ENCODE measurements around the gene COL15A1.

Gene COL15A1

DNA sequence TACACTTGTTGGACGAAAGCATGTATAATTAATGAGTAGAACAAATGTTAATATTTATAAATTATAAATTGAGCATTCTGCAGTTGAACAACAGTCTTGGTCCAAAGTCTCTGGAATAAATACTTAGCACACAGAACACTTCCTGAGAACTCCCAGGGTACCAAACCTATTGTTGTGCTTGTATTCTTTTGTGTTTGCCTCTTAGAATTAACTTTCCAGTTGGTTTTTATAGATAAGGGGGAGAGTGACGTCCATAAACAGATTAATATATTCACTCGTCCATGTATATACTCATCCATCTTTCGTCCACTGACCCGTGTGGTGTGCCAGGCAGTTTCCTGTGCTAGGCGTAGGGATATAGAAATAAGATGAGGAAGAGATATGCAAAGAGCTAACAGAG lies 98.9 kb downstream of the COL15A1 start:
- peaks cover 8% of the 10 kb centered on the region for H3K36me3 ChIP-seq (ENCODE audit: control insufficient read depth, insufficient read depth, low read length)
- no peak overlapping the region for H3K27ac ChIP-seq (ENCODE audit: low read depth, low read length)
- H3K4me3 ChIP-seq (ENCODE audit: low read length) = no peak overlapping the region
- H3K4me1 ChIP-seq (ENCODE audit: control insufficient read depth, insufficient read depth, low read length) = peaks cover 10% of the 10 kb centered on the region
- H3K9ac ChIP-seq (ENCODE audit: low read length) = no peak overlapping the region
- no peaks in the 10 kb centered on the region for H3K27me3 ChIP-seq (ENCODE audit: control insufficient read depth, insufficient read depth, low read length)

DNA sequence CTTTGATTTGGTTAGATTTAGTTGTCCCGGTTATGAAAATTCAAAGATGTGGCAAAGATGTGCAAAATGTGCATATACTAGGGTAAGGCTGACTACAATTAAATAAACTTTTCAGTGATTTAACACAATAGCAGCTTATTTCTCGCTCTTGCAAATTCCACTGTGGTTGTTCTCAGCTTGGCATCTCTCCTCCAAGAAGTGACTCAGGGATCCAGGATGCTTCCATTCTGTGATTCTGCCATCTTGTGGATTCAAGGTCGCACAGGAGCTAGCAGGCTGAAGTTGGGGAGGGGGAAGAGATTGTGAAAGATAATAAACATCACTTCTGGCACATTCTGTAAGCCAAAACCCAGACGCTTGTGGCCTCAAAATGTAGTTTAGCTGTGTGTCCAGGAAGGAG lies 101.1 kb downstream of the COL15A1 start:
- Histone ChIP-seq H3K4me3 (ENCODE audit: low read length) (no peak overlapping the region), H3K27ac (ENCODE audit: low read depth, low read length) (no peak overlapping the region), H3K36me3 (ENCODE audit: control insufficient read depth, insufficient read depth, low read length) (peaks cover 8% of the 10 kb centered on the region), H3K27me3 (ENCODE audit: control insufficient read depth, insufficient read depth, low read length) (no peaks in the 10 kb centered on the region), H3K4me1 (ENCODE audit: control insufficient read depth, insufficient read depth, low read length) (peaks cover 10% of the 10 kb centered on the region), H3K9ac (ENCODE audit: low read length) (no peak overlapping the region)

DNA sequence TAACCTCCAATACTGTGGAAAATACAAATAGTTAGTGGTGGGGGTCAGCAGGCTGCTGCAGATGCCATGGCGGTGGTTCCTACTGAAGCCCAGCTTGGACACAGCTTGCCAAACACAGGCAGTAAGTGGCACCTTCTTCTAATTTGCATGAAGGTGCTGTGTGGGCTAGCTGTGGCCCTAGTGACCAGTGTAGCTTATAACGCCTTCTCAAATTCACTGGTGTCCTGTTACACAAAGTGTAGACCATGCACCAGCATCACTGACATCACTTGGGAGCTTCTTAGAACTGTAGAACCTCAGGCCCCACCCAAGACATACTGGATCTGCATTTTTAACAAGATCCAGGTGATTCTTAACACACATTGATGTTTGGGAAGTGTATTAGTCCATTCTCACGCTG lies 102.4 kb downstream of the COL15A1 start:
- peaks cover 10% of the 10 kb centered on the region for H3K4me1 ChIP-seq (ENCODE audit: control insufficient read depth, insufficient read depth, low read length)
- no peak overlapping the region for H3K9ac ChIP-seq (ENCODE audit: low read length)
- H3K27ac ChIP-seq (ENCODE audit: low read depth, low read length) = peak overlapping the region; percentile 70
- H3K36me3 ChIP-seq (ENCODE audit: control insufficient read depth, insufficient read depth, low read length) = peaks cover 8% of the 10 kb centered on the region
- no peaks in the 10 kb centered on the region for H3K27me3 ChIP-seq (ENCODE audit: control insufficient read depth, insufficient read depth, low read length)
- no peak overlapping the region for H3K4me3 ChIP-seq (ENCODE audit: low read length)

DNA sequence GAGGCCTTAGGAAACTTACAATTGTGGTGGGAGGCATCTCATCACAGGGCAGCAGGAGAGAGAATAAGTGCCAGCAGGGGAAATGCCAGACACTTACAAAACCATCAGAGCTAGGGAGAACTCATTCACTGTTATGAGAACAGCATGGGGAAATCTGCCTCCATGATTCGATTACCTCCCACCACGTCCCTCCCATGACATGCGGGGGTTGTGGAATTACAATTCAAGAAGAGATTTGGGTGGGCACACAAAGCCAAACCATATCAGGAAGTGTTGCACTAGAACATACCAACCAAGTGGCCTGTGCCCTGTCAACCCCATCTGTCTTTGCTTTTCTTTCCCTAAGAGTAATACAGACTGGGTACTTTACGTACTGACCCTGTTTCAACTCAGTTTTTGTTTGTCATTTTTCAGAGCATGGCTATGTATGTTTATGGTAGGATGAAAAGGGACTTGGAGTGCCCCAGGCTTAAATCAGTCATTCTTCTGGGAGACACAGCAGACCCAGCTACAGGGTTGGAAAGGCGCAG lies 102.9 kb downstream of the COL15A1 start:
- Histone ChIP-seq H3K4me3 (ENCODE audit: low read length) (no peak overlapping the region), H3K9ac (ENCODE audit: low read length) (no peak overlapping the region), H3K27ac (ENCODE audit: low read depth, low read length) (peak overlapping the region; percentile 70), H3K36me3 (ENCODE audit: control insufficient read depth, insufficient read depth, low read length) (peaks cover 8% of the 10 kb centered on the region), H3K4me1 (ENCODE audit: control insufficient read depth, insufficient read depth, low read length) (peaks cover 11% of the 10 kb centered on the region), H3K27me3 (ENCODE audit: control insufficient read depth, insufficient read depth, low read length) (no peaks in the 10 kb centered on the region)

DNA sequence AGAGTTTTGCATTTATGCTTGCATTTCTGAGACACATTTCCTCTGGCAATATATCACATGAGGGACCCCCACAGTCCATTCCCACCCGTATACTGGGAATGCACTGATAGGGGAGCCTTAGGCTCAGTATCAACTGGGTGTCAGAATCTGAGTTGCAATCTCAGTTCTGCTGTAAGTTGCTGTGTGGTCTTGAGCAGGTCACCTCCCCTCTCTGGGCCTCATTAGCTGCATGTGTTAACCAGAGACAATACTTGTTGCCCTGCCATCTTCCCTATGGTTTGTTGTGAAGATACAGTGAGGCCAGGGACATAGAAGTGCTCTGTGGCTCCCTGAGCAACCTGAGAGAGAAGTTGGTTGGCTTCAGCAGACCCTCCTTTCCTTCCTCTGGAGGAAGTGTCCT lies 105.5 kb downstream of the COL15A1 start:
- H3K27me3 ChIP-seq (ENCODE audit: control insufficient read depth, insufficient read depth, low read length) = no peaks in the 10 kb centered on the region
- no peak overlapping the region for H3K4me3 ChIP-seq (ENCODE audit: low read length)
- H3K36me3 ChIP-seq (ENCODE audit: control insufficient read depth, insufficient read depth, low read length) = peaks cover 8% of the 10 kb centered on the region
- H3K27ac ChIP-seq (ENCODE audit: low read depth, low read length) = no peak overlapping the region
- peaks cover 23% of the 10 kb centered on the region for H3K4me1 ChIP-seq (ENCODE audit: control insufficient read depth, insufficient read depth, low read length)
- H3K9ac ChIP-seq (ENCODE audit: low read length) = no peak overlapping the region

DNA sequence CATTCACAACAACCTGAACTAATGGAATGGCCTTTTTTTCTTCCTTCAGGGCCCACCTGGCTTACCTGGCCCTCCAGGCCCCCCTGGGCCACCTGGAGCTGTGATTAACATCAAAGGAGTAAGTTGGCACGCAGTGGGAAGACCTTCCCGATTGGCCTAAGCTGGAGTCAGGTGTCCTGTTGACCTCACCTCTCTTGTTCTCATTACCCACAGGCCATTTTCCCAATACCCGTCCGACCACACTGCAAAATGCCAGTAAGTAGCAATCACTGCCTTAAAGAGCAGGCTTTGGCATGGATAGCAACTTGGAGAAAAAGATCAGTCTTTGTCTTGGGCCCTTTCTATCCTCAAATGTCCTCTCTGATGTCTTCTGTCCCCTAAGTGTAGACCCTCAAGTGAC lies 105.9 kb downstream of the COL15A1 start:
- Histone ChIP-seq H3K9ac (ENCODE audit: low read length) (no peak overlapping the region), H3K36me3 (ENCODE audit: control insufficient read depth, insufficient read depth, low read length) (peaks cover 8% of the 10 kb centered on the region), H3K27me3 (ENCODE audit: control insufficient read depth, insufficient read depth, low read length) (no peaks in the 10 kb centered on the region), H3K4me1 (ENCODE audit: control insufficient read depth, insufficient read depth, low read length) (peaks cover 23% of the 10 kb centered on the region), H3K27ac (ENCODE audit: low read depth, low read length) (no peak overlapping the region), H3K4me3 (ENCODE audit: low read length) (no peak overlapping the region)

DNA sequence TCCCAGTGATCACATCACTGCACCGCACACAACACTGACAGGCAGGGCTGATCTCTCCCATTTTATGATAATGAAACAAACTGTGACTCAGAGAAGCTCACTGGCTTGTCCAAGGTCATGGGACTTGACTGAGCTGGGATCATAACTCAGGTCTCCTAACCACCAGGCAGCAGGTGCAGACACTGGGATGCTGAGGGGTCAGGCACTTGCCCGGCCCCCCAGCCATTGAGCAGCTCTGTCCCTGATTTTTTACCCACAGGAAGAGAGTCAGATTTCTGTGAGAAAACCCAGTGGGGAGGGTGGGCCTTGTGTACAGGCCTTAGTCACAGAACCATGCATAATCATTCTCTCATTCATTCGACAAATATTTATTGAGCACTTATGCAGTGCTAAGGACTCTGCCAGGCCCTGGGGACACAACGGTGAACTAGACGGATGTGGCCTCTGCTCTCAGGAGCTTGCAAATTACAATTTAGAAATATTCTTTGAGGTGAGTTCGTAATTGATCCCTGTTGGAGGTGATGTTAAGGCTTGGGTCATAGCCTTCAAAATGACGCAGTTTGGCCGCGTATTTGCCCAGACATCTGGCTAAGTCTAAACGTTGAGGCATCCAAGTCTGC lies 106.7 kb downstream of the COL15A1 start:
- H3K27ac ChIP-seq (ENCODE audit: low read depth, low read length) = peak overlapping the region; percentile 7
- peaks cover 12% of the 10 kb centered on the region for H3K36me3 ChIP-seq (ENCODE audit: control insufficient read depth, insufficient read depth, low read length)
- H3K27me3 ChIP-seq (ENCODE audit: control insufficient read depth, insufficient read depth, low read length) = no peaks in the 10 kb centered on the region
- H3K4me3 ChIP-seq (ENCODE audit: low read length) = no peak overlapping the region
- peaks cover 23% of the 10 kb centered on the region for H3K4me1 ChIP-seq (ENCODE audit: control insufficient read depth, insufficient read depth, low read length)
- H3K9ac ChIP-seq (ENCODE audit: low read length) = no peak overlapping the region

DNA sequence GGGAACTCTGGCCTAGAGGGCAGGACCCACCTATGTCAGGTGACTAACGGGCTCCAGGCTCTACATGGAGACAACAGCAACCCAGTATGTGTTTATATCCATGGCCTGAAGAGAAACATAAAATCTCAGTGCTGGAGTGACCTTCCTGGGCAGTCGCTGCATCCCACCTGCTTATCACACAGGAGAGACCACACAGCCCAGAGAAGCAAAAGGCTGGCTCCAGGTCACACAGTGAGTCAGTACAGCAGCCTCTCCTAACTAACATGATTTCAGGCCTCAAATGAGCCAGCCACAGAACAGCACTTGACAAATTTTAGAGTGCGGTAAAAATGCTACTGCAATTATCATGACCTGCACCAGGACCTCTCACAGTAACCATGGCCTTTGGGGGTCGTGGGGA lies 107.2 kb downstream of the COL15A1 start:
- peaks cover 12% of the 10 kb centered on the region for H3K36me3 ChIP-seq (ENCODE audit: control insufficient read depth, insufficient read depth, low read length)
- H3K9ac ChIP-seq (ENCODE audit: low read length) = no peak overlapping the region
- no peak overlapping the region for H3K4me3 ChIP-seq (ENCODE audit: low read length)
- H3K27me3 ChIP-seq (ENCODE audit: control insufficient read depth, insufficient read depth, low read length) = no peaks in the 10 kb centered on the region
- H3K27ac ChIP-seq (ENCODE audit: low read depth, low read length) = peak overlapping the region; percentile 7
- H3K4me1 ChIP-seq (ENCODE audit: control insufficient read depth, insufficient read depth, low read length) = peaks cover 22% of the 10 kb centered on the region

DNA sequence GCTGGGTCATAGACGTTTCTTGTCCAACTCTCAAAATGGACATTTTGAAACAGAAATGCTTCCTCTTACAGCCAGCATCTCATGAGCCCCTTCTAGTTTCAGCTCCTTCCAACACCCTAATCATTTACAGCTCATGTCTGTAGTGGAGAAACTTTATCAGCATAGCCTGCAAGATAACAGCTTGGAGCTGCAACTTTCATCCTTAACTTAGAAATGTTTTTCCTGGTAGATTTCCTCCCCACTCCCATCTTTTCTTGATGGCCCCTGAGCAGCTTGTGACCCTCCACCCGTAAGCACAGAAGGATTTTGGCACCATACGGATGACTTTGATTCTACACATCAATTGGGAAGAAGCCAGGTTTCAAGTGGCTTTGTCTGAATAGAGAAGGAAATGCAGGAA lies 107.7 kb downstream of the COL15A1 start:
- Histone ChIP-seq H3K36me3 (ENCODE audit: control insufficient read depth, insufficient read depth, low read length) (peaks cover 14% of the 10 kb centered on the region), H3K27me3 (ENCODE audit: control insufficient read depth, insufficient read depth, low read length) (no peaks in the 10 kb centered on the region), H3K9ac (ENCODE audit: low read length) (no peak overlapping the region), H3K4me1 (ENCODE audit: control insufficient read depth, insufficient read depth, low read length) (peaks cover 18% of the 10 kb centered on the region), H3K4me3 (ENCODE audit: low read length) (no peak overlapping the region), H3K27ac (ENCODE audit: low read depth, low read length) (peak overlapping the region; percentile 7)

DNA sequence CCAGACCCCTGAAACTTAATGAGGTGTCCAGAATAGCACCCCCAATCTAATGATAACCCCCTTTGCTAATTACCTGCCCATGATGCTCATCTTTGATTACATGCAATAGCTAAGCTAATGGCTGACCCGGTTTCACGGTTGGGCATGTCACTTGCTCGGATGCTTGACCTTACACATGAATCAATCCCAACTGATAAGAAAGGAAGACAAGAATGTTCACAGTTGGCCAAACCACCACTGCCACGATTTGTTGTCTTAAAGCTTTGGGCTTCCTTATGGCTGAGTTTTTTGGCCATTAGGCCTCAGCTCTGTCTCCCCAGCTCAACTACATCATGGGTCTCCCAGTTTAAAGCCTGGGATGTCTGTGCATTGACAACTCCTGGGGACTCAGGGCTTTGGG lies 108.1 kb downstream of the COL15A1 start:
- Histone ChIP-seq H3K27ac (ENCODE audit: low read depth, low read length) (peak overlapping the region; percentile 82), H3K4me1 (ENCODE audit: control insufficient read depth, insufficient read depth, low read length) (peaks cover 17% of the 10 kb centered on the region), H3K4me3 (ENCODE audit: low read length) (no peak overlapping the region), H3K9ac (ENCODE audit: low read length) (no peak overlapping the region), H3K36me3 (ENCODE audit: control insufficient read depth, insufficient read depth, low read length) (peaks cover 14% of the 10 kb centered on the region), H3K27me3 (ENCODE audit: control insufficient read depth, insufficient read depth, low read length) (no peaks in the 10 kb centered on the region)

DNA sequence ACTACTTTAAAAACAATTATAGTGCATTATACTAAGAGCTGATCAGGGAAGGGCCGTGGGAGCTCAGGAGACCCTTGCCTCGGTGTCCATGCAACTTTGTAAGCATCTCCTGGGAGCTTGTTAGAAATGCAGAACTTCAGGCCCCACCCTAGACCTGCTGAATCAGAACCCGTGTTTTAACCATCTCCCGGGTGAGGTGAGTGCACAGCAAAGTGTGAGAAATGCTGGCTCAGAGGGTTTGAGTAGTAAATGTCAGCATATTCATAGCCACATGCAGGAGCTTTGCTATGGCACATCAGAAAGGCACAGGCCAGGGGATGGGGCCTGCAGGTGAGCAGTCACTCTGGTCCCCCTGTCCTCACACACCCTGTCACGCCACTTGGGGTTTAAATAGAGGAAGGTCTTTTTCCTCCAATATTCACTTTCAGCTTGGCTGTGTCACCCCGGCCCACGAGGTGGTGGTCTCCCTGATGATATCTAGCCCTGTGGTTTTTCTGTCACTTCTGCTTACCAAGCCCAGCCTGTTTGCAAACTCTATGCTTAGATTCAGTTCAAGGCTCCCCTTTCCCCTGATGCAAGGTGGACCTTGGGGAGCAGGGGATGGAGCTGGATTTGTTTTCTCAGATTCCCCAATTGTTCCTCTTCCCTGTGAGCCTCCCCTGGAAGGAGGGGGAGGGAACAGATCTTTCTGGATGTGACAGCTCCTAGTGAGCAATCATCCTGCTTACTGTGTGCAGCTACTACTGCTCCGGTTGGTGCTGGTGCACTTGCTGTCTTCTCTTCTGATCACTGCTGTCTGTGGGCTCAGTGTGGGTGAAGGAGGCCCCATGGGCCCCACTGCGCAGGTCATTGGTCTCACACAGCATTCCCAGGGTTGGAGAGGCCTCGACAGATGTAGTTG lies 109.4 kb downstream of the COL15A1 start:
- no peak overlapping the region for H3K4me3 ChIP-seq (ENCODE audit: low read length)
- peaks cover 13% of the 10 kb centered on the region for H3K4me1 ChIP-seq (ENCODE audit: control insufficient read depth, insufficient read depth, low read length)
- peak overlapping the region; percentile 82 for H3K27ac ChIP-seq (ENCODE audit: low read depth, low read length)
- H3K36me3 ChIP-seq (ENCODE audit: control insufficient read depth, insufficient read depth, low read length) = peaks cover 14% of the 10 kb centered on the region
- H3K27me3 ChIP-seq (ENCODE audit: control insufficient read depth, insufficient read depth, low read length) = no peaks in the 10 kb centered on the region
- peak overlapping the region; percentile 5 for H3K9ac ChIP-seq (ENCODE audit: low read length)

DNA sequence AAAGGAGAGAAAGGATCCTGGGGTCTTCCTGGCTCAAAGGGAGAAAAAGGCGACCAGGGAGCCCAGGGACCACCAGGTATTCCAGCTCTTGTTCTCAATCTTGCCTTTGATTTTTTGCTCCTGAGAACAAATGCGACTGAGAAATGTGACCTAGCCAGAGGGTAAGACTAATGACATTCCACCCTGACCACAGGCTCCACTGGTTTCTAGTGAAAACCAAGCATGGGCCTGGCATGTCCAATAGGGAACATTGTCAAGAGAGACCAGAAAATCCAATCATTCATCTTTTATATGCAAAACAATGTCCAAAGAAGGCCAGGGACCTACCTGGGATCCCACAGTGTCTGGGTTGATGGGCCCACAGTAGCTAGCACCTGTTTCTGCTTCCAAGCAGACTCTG lies 110.9 kb downstream of the COL15A1 start:
- Histone ChIP-seq H3K27me3 (ENCODE audit: control insufficient read depth, insufficient read depth, low read length) (no peaks in the 10 kb centered on the region), H3K4me3 (ENCODE audit: low read length) (no peak overlapping the region), H3K36me3 (ENCODE audit: control insufficient read depth, insufficient read depth, low read length) (peaks cover 10% of the 10 kb centered on the region), H3K9ac (ENCODE audit: low read length) (no peak overlapping the region), H3K27ac (ENCODE audit: low read depth, low read length) (no peak overlapping the region), H3K4me1 (ENCODE audit: control insufficient read depth, insufficient read depth, low read length) (peaks cover 22% of the 10 kb centered on the region)

Measured in rectal smooth muscle tissue (tissue), 1 donor.